K562 (cell line): ENCODE results near the gene NTPCR. TPM values are rescaled to one million over a fixed set of nuclear protein-coding genes. Genes with fewer than 3 reads are reported as not detected.

Source experiments
- ATAC-seq: fragments of 200-7000 bp; cut with Tn5 transposase; 3 replicates; pipeline ENCODE4 v1.9.1; 2020; ENCODE audit warnings: moderate library complexity
- Bru-seq: library from RNA; stranded (reverse); fragments of 400-500 nt; gene quantifications from one replicate; lab custom pipeline; 2021; lab: Mats Ljungman, UMichigan
- BruChase-seq, 2 experiments: library from RNA; stranded (reverse); fragments of 400-500 nt; gene quantifications; one replicate each; lab custom pipeline; 2021; lab: Mats Ljungman, UMichigan
- BruUV-seq: library from RNA; stranded (reverse); fragments of 400-500 nt; replicated peaks from 2 replicates; lab custom pipeline; 2021; lab: Mats Ljungman, UMichigan
- CTCF ChIA-PET: fragments of 300-600 bp; formaldehyde crosslinking; extraction: SDS; loops from one replicate; lab custom pipeline; 2021; ENCODE audit warnings: low intra/inter-chr PET ratio; lab: Yijun Ruan, JAX
- POLR2A ChIA-PET: fragments of 300-600, 350-650 bp; sonication (Branson Sonifier 250); formaldehyde crosslinking; extraction: SDS; loops from one replicate; lab custom pipeline; 2021; ENCODE audit warnings: antibody characterized with exemption, inconsistent platforms; lab: Yijun Ruan, JAX
- DNase-seq, 4 experiments: peaks; one replicate each; pipeline versions ENCODE4 v3.0.0 to v3.0.0-alpha.2; 2011 to 2018; ENCODE audit warnings: low spot score in 3 of 4, mixed read lengths in 3 of 4; ENCODE audit errors: extremely low read depth in 1 of 4
- FAIRE-seq: peaks from 2 replicates; lab custom pipeline; 2011; peaks lifted over from hg19 to GRCh38; lab: Jason Lieb, UNC
- H2AFZ ChIP-seq: 2 replicates; pipeline ENCODE4 v1.6.0; 2011; ENCODE audit warnings: low read depth, low read length, control low read depth, inconsistent platforms
- H3K27ac ChIP-seq: fragments of 200-600 bp; 3 replicates; pipeline ENCODE4 v1.8.0; 2011; ENCODE audit warnings: low read depth, mild to moderate bottlenecking, control low read depth, inconsistent platforms, low read length, moderate library complexity, mixed read lengths; ENCODE audit errors: extremely low read depth
- H3K27me3 ChIP-seq, 2 experiments: fragments of 300-600 bp in 1 of 2; 2 replicates in 1 of 2; 3 replicates in 1 of 2; pipeline versions ENCODE4 v1.6.0 to v1.8.0; 2011; ENCODE audit warnings: inconsistent platforms in 2 of 2, low read length in 2 of 2, mild to moderate bottlenecking in 1 of 2, mixed read lengths in 1 of 2, moderate library complexity in 1 of 2; ENCODE audit not compliant: control insufficient read depth in 2 of 2, insufficient read depth in 2 of 2
- H3K36me3 ChIP-seq: fragments of 300-600 bp; 3 replicates; pipeline ENCODE4 v1.8.0; 2011; ENCODE audit warnings: mild to moderate bottlenecking, low read length, inconsistent platforms; ENCODE audit not compliant: control insufficient read depth, insufficient read depth
- H3K4me1 ChIP-seq, 2 experiments: fragments of 200-600 bp in 1 of 2; replicated peaks in 1 of 2; 2 replicates in 1 of 2; 3 replicates in 1 of 2; pipeline versions ENCODE4 v1.5.1 to v1.8.0; 2011; ENCODE audit warnings: inconsistent platforms in 2 of 2, low read length in 2 of 2, mild to moderate bottlenecking in 1 of 2, mixed read lengths in 1 of 2, moderate library complexity in 1 of 2; ENCODE audit not compliant: control insufficient read depth in 2 of 2, insufficient read depth in 2 of 2
- H3K4me2 ChIP-seq: 2 replicates; pipeline ENCODE4 v1.6.1; 2011; ENCODE audit warnings: low read length, control low read depth, inconsistent platforms, mixed read lengths; ENCODE audit not compliant: insufficient read depth
- H3K4me3 ChIP-seq: fragments of 200-600 bp; sonication (generic), shearing (Covaris generic); 2 replicates; pipeline ENCODE4 v1.5.1; 2016; ENCODE audit warnings: control low read depth, inconsistent platforms
- H3K79me2 ChIP-seq: fragments of 200-600 bp; 3 replicates; pipeline ENCODE4 v1.8.0; 2011; ENCODE audit warnings: low read length, inconsistent platforms; ENCODE audit not compliant: control insufficient read depth, insufficient read depth
- H3K9ac ChIP-seq, 2 experiments: 2 replicates each; pipeline versions ENCODE4 v1.6.0 to v1.6.1; 2011; ENCODE audit warnings: low read depth in 2 of 2, low read length in 2 of 2, control low read depth in 1 of 2, inconsistent platforms in 1 of 2, mild to moderate bottlenecking in 1 of 2, mixed read lengths in 1 of 2; ENCODE audit not compliant: insufficient read depth in 1 of 2
- H3K9me1 ChIP-seq: one replicate; pipeline ENCODE4 v1.6.0; 2011; ENCODE audit warnings: inconsistent platforms, mild to moderate bottlenecking, low read length, moderate library complexity; ENCODE audit not compliant: control insufficient read depth, insufficient read depth
- H3K9me3 ChIP-seq: replicated peaks from 2 replicates; pipeline ENCODE4 v1.5.1; 2011; ENCODE audit warnings: low read depth, low read length, inconsistent platforms; ENCODE audit not compliant: control insufficient read depth, insufficient read depth
- H4K20me1 ChIP-seq: replicated peaks from 2 replicates; pipeline ENCODE4 v1.6.1; 2011; ENCODE audit warnings: low read length, inconsistent platforms, mixed read lengths; ENCODE audit not compliant: control insufficient read depth, insufficient read depth
- KLF10 ChIP-seq: fragments of 250-450 bp; sonication (Bioruptor Pico); IDR thresholded peaks from 2 replicates; pipeline ENCODE4 v1.6.1; 2021; ENCODE audit warnings: matching md5 sums
- NFRKB ChIP-seq: fragments of 450-650 bp; IDR thresholded peaks from 2 replicates; pipeline ENCODE4 v1.6.1; 2016; ENCODE audit warnings: low read depth
- POLR2H ChIP-seq: IDR thresholded peaks from 2 replicates; pipeline ENCODE4 v1.6.1; 2016; ENCODE audit warnings: missing genetic modification characterization, low read depth, mild to moderate bottlenecking, control low read depth, missing compliant biosample characterization, moderate library complexity
- SMARCB1 ChIP-seq: IDR thresholded peaks from 2 replicates; pipeline ENCODE4 v1.6.1; 2011; ENCODE audit warnings: improper control_type of control experiment, low read depth; ENCODE audit not compliant: insufficient read length
- ZKSCAN1 ChIP-seq: fragments of 150-350 bp; IDR thresholded peaks from 2 replicates; pipeline ENCODE4 v1.6.1; 2016; ENCODE audit warnings: low read depth, low read length
- ZKSCAN8 ChIP-seq: fragments of 200-800 bp; sonication (Bioruptor generic); IDR thresholded peaks from 2 replicates; pipeline ENCODE4 v1.6.1; 2016; ENCODE audit warnings: missing genetic modification characterization, missing compliant biosample characterization
- ZNF584 ChIP-seq: fragments of 200-800 bp; sonication (Bioruptor generic); IDR thresholded peaks from 2 replicates; pipeline ENCODE4 v1.6.1; 2016; ENCODE audit warnings: low read depth, mild to moderate bottlenecking, missing genetic modification characterization, missing compliant biosample characterization
- ZNF785 ChIP-seq: fragments of 250-450 bp; sonication (Bioruptor Pico); IDR thresholded peaks from 2 replicates; pipeline ENCODE4 v1.4.0; 2020; ENCODE audit warnings: mild to moderate bottlenecking
- WGBS: fragments of 100-300 bp; shearing (Covaris generic); methylation state at CpG from one replicate; pipeline ENCODE4 v1.1.6; 2016; ENCODE audit warnings: low coverage, mixed read lengths; ENCODE audit not compliant: insufficient coverage; ENCODE audit errors: missing lambda C conversion rate; 5-methylcytosine and 5-hydroxymethylcytosine counted together
- in situ Hi-C: fragments of 300-500 bp; cut with MboI; formaldehyde crosslinking; loops from 4 replicates; pipeline ENCODE4 v1.15.0; 2018; ENCODE audit warnings: inconsistent platforms, mixed read lengths
- intact Hi-C: fragments of 100-400 bp; cut with micrococcal nuclease; formaldehyde crosslinking; loops from 2 replicates; pipeline ENCODE4 v1.14.2; 2022
- long read RNA-seq, 3 experiments: library from polyadenylated mRNA in 2 of 3; library from RNA in 1 of 3; unstranded in 2 of 3; stranded (forward) in 1 of 3; transcript quantifications; one replicate each; pipeline ENCODE4 v2.0.0, GENCODE V29; 2019 to 2022
- polyA minus RNA-seq, 3 experiments: library from RNA; depleted of rRNA, polyadenylated mRNA; stranded (reverse); fragments of >200 nt; gene quantifications; 2 replicates each; pipeline ENCODE4 v1.2.3, GENCODE V29; 2011
- polyA plus RNA-seq, 8 experiments: library from polyadenylated mRNA; depleted of rRNA in 4 of 8; stranded (reverse) in 5 of 8; unstranded in 3 of 8; fragments of >200 nt; fragmentation: Nextera tagmentation in 2 of 8; fragmentation: Illumina TruSeq in 1 of 8; extraction: Ambion mirVana in 2 of 8; extraction: Trizol in 1 of 8; gene quantifications; 2 replicates each; pipeline versions ENCODE4 v1.2.1 to v1.2.3, GENCODE V29; 2011 to 2014; ENCODE audit warnings: inconsistent platforms in 1 of 8, missing spikeins in 1 of 8
- total RNA-seq, 7 experiments: library from RNA; depleted of rRNA in 6 of 7; stranded (reverse); fragments of >200 nt in 6 of 7; fragmentation: Illumina TruSeq in 2 of 7; extraction: Trizol in 2 of 7; gene quantifications; 2 replicates each; pipeline versions ENCODE4 v1.2.1 to v1.2.3, GENCODE V29; 2011 to 2021; ENCODE audit warnings: low replicate concordance in 1 of 7
- TF ChIP-seq, protein P1 (sequence below): sonication (generic); formaldehyde crosslinking; IDR thresholded peaks from 2 replicates; pipeline ENCODE4 v1.8.1; 2023; ENCODE audit warnings: missing genetic modification reagents, mild to moderate bottlenecking, borderline replicate concordance

NTPCR gene, protein sequence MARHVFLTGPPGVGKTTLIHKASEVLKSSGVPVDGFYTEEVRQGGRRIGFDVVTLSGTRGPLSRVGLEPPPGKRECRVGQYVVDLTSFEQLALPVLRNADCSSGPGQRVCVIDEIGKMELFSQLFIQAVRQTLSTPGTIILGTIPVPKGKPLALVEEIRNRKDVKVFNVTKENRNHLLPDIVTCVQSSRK
- total RNA-seq (2011; cell fraction: chromatin; rRNA removed; ENCODE audit: low replicate concordance) = 13.4 and 27.5 TPM in 2 replicates
- 8.7 and 12.6 TPM in 2 replicates for total RNA-seq (2011; cell fraction: nucleolus; rRNA removed)
- total RNA-seq (2011; cell fraction: nucleoplasm; rRNA removed) = 17.9 and 28.5 TPM in 2 replicates
- 19.3 and 29.2 TPM in 2 replicates for total RNA-seq (2014; rRNA removed)
- 49.6 and 54.5 TPM in 2 replicates for total RNA-seq (2014; rRNA removed; fragmentation: Illumina TruSeq; extraction: Trizol)
- 36.4 and 37.9 TPM in 2 replicates for total RNA-seq (2015; rRNA removed; fragmentation: Illumina TruSeq; extraction: Trizol)
- total RNA-seq (2021) = 48.8 and 52.6 TPM in 2 replicates
- 44.3 and 47.3 TPM in 2 replicates for polyA plus RNA-seq (2011; rRNA removed)
- polyA plus RNA-seq (2011; cell fraction: cytosol; rRNA removed) = 14.7 and 20.5 TPM in 2 replicates
- polyA plus RNA-seq (2011; cell fraction: nucleus; rRNA removed) = 21.2 and 25.4 TPM in 2 replicates
- polyA plus RNA-seq (2012) = 54.3 and 59.2 TPM in 2 replicates
- polyA plus RNA-seq (2014; fragmentation: Illumina TruSeq; extraction: Trizol) = 57.4 and 60.8 TPM in 2 replicates
- polyA plus RNA-seq (2014; fragmentation: Nextera tagmentation; extraction: Ambion mirVana) = 100 to 1,000 TPM; 101 to 105 TPM
- polyA plus RNA-seq (2014; rRNA removed) = 36.9 and 40.4 TPM in 2 replicates
- 20.2 and 25.0 TPM in 2 replicates for polyA minus RNA-seq (2011; rRNA and poly(A)+ RNA removed)
- 9.9 and 20.2 TPM in 2 replicates for polyA minus RNA-seq (2011; cell fraction: cytosol; rRNA and poly(A)+ RNA removed)
- 21.1 and 27.5 TPM in 2 replicates for polyA minus RNA-seq (2011; cell fraction: nucleus; rRNA and poly(A)+ RNA removed)
- percentile 72 among the genes with signal in this experiment for Bru-seq, nascent RNA
- BruChase-seq, experiment 1, labeled RNA remaining after a 2-hour chase = percentile 72 among the genes with signal in this experiment
- percentile 67 among the genes with signal in this experiment for BruChase-seq, experiment 2, labeled RNA remaining after a 6-hour chase
- long read RNA-seq, experiment 1, full-length matches to known transcripts = 105 of 123 reads
- long read RNA-seq, experiment 1, partial matches to known transcripts = 7 of 123 reads
- long read RNA-seq, experiment 1, other reads (novel, unspliced or antisense) = 11 of 123 reads
- long read RNA-seq, experiment 2, full-length matches to known transcripts = 29 of 39 reads
- long read RNA-seq, experiment 2, partial matches to known transcripts = 8 of 39 reads
- long read RNA-seq, experiment 2, other reads (novel, unspliced or antisense) = 2 of 39 reads
- long read RNA-seq, experiment 3, full-length matches to known transcripts = 34 of 36 reads
- long read RNA-seq, experiment 3, partial matches to known transcripts = 0 of 36 reads
- long read RNA-seq, experiment 3, other reads (novel, unspliced or antisense) = 2 of 36 reads

DNA sequence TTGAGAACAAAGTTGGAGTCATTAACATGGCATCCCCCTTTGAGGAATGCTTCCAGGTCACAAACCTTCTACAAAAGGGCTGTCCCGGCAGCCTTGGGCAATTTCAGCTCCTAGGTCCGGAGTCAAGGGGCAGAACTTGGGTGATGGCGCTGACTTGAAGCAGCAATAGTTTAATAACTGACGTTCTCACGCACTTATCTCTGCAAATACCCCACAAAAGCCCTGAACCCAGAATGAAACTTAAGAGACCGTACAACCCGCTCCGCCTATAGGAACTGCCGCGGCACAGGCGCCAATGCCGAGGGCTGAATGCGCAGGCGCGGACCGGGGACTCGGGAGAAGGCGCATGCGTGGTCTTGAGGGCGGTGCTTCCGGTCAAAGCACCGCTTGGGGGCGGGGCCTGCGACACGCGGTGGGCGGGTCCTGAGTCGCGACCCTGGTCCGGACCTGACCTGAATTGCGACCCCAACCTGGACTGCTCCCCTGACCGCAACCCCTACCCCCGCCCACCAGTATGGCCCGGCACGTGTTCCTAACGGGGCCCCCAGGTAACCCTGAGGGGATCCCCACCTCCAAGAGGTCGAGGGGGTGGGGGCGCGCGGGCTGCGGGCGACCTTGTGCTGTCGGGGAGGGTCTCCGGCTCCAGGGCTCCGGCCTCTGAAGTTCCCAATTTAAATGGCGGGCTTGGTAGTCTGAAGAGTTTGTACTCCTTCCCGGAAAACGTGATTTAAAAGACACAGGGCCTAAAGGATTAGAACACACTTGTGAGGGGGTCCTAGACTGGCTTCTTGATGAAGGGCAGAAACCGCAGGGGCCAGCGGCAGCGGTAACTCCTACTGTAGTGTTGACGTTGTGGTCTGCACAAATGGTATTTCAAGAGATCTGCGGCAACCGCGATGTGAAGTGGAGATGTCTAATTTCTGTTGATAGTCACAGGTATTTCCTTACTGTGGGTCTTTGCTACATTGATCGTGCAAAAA lies at the start of gene NTPCR:
NTPCR (plus strand) TSS at position 415 of the 980 bp plus-strand sequence; CDS start at position 515, 100 bp downstream.
- peak within 1 kb of the TSS; percentile 96 for H2AFZ ChIP-seq
- H3K9ac ChIP-seq = peak within 1 kb of the TSS; percentile 73 to 80
- no peaks in the 10 kb centered on the region for H3K27me3 ChIP-seq
- H3K4me3 ChIP-seq = peak within 1 kb of the TSS; percentile 88
- no peaks in the 10 kb centered on the region for H3K9me3 ChIP-seq
- ATAC-seq = peak; percentile 94
- H3K4me1 ChIP-seq = peaks cover 9 to 10% of the 10 kb centered on the region in 2 experiments; a peak in 3 of 5 replicates
- peak; percentile 97 for FAIRE-seq
- 0 out of 2 replicates have a peak, but pooled peaks cover 4% of the 10 kb centered on the region for H4K20me1 ChIP-seq
- WGBS = under 1% methylated on average over 55 of the region's 56 CpGs
- in situ Hi-C loops (no loop called here), intact Hi-C loops (loop anchor here (10.0 kb wide), 1 partner anchor 316 kb away; the partner anchor contains the start of gene SIPA1L2)
- H3K9me1 ChIP-seq = no peaks in the 10 kb centered on the region
- peak; percentile 97 to 100 (median 100) for DNase-seq
- CTCF ChIA-PET = interaction anchor here (0.7 kb wide), 1 partner anchor 315 kb away, joined by 3 read pairs; no protein-coding TSS in a partner anchor
- peaks cover 28% of the 10 kb centered on the region for H3K79me2 ChIP-seq
- H3K36me3 ChIP-seq = no peaks in the 10 kb centered on the region; the same call in 2 of the 3 replicates
- TSS peak; percentile 46 for BruUV-seq
- peak within 1 kb of the TSS; percentile 68 for H3K27ac ChIP-seq
- POLR2A ChIA-PET = interaction anchor here (0.6 to 0.7 kb wide), 3 partner anchors 90 to 360 kb away, joined by 3 read pairs; no protein-coding TSS in a partner anchor
- peak within 1 kb of the TSS; percentile 91 for H3K4me2 ChIP-seq
- no peak for TF ChIP-seq SMARCB1
- TF ChIP-seq ZNF584 (CRISPR knock-in tag) = no peak
- peak; percentile 69 for TF ChIP-seq POLR2H (tag)
- TF ChIP-seq ZNF785 = no peak
- TF ChIP-seq ZKSCAN1 = no peak
- TF ChIP-seq KLF10 (CRISPR knock-in tag) = 0 out of 2 replicates have a peak, but pooled peaks have one; percentile 23
- TF ChIP-seq, protein P1, sequence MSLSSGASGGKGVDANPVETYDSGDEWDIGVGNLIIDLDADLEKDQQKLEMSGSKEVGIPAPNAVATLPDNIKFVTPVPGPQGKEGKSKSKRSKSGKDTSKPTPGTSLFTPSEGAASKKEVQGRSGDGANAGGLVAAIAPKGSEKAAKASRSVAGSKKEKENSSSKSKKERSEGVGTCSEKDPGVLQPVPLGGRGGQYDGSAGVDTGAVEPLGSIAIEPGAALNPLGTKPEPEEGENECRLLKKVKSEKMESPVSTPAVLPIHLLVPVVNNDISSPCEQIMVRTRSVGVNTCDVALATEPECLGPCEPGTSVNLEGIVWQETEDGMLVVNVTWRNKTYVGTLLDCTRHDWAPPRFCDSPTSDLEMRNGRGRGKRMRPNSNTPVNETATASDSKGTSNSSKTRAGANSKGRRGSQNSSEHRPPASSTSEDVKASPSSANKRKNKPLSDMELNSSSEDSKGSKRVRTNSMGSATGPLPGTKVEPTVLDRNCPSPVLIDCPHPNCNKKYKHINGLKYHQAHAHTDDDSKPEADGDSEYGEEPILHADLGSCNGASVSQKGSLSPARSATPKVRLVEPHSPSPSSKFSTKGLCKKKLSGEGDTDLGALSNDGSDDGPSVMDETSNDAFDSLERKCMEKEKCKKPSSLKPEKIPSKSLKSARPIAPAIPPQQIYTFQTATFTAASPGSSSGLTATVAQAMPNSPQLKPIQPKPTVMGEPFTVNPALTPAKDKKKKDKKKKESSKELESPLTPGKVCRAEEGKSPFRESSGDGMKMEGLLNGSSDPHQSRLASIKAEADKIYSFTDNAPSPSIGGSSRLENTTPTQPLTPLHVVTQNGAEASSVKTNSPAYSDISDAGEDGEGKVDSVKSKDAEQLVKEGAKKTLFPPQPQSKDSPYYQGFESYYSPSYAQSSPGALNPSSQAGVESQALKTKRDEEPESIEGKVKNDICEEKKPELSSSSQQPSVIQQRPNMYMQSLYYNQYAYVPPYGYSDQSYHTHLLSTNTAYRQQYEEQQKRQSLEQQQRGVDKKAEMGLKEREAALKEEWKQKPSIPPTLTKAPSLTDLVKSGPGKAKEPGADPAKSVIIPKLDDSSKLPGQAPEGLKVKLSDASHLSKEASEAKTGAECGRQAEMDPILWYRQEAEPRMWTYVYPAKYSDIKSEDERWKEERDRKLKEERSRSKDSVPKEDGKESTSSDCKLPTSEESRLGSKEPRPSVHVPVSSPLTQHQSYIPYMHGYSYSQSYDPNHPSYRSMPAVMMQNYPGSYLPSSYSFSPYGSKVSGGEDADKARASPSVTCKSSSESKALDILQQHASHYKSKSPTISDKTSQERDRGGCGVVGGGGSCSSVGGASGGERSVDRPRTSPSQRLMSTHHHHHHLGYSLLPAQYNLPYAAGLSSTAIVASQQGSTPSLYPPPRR (CRISPR knock-in tag) = no peak
- no peak for TF ChIP-seq ZKSCAN8 (CRISPR knock-in tag)
- 0 out of 2 replicates have a peak, but pooled peaks have one; percentile 54 for TF ChIP-seq NFRKB
